ENCODE data around the gene PITHD1. TPM values are rescaled to one million over a fixed set of nuclear protein-coding genes. Genes with fewer than 3 reads are reported as not detected.
A peak's percentile ranks its signal among the peaks of the same experiment; 100 is the strongest.
"Not testable (repeated sequence)": the region's sequence is repeated elsewhere in the genome, so short reads cannot be mapped to it uniquely, and the experiment has no call there.

PITHD1 gene, protein sequence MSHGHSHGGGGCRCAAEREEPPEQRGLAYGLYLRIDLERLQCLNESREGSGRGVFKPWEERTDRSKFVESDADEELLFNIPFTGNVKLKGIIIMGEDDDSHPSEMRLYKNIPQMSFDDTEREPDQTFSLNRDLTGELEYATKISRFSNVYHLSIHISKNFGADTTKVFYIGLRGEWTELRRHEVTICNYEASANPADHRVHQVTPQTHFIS
- 49.0 TPM for total RNA-seq

DNA sequence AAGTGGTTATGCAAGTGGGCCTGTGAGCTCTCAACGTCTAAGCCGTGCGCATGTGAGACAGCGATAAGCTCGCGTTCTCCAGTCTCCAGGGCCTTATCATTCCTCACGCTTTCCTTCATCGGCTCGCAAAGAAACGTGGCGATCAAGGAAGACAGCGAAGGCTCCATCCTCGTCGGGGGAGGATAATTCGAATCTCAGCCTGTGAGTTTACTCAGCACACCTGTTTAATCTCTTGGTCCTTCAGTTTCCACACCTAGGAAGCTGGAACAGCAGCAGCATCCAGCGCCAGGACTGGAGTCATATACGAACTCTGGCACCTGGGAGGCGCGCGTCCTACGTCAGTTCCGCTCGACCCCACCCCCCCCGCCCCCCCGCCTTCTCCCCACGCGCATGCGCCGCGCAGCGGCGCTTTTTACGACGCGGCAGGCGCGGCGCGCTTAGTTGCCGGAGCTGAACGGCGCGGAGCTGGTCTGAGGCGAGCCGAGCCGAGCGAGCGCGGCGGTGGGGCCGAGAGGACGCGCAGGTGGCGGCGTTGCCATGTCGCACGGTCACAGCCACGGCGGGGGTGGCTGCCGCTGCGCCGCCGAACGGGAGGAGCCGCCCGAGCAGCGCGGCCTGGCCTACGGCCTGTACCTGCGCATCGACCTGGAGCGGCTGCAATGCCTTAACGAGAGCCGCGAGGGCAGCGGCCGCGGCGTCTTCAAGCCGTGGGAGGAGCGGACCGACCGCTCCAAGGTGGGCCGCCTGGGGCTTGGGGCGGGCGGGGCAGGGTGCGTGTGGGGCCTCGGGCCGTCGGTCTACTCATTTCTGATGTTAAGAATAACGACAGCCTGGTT, at the start of gene PITHD1:
Gene PITHD1 (plus strand): TSS at position 440 of the 836 bp plus-strand sequence. CDS start 98 bp downstream, at position 538.
- peak; percentile 74 for DNase-seq (ENCODE audit: low spot score)

DNA sequence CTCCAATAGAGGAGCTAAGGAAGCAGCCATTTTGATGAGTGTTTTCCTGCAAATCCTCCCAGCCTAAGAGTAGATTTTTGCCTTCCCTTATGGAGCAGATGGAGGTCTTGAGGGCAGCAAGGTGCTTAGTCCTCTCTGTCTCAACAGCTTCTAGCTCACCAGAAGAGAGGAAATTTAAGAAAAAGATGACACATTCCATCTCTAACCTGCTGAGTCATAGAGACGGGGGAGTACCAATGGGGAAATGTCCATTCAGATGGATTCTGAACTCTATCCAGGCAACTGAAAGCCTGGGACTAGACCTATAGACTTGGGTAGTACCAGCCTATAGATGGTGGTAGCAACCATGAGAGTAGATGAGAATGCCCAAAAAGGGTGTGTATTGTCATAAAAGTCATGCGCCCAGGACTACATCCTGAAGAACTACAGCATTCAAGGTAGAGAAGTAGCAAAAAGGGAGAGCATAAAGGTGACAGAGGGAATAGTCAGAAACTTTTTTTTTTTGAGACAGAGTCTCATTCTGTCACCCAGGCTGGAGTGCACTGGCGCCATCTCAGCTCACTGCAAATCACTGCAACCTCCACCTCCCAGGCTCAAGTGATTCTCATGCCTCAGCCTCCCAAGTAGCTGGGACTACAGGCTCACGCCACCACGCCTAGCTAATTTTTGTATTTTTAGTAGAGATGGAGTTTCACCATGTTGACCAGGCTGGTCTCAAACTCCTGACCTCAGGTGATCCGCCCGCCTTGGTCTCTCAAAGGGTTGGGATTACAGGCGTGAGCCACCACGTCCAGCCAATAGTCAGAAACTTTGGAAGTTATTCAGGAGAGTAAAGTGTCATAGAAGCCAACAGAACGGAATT, 45.6 kb upstream of the PITHD1 start:
- DNase-seq (ENCODE audit: low spot score) = no peak

DNA sequence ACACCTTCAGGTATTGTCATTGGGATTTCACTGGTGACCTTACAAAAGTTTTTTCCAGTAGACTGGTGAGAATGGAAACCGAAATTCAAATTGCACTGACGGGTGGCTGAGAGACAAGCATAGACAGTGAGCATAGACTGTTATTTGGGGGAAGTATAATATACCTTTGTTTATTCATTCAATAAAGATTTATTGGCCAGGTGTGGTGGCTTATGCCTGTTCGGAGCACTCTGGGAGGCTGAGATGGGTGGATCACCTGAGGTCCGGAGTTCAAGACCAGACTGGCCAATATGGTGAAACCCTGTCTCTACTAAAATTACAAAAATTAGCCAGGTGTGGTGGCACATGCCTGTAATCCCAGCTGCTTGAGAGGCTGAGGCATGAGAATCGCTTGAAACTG, 44.9 kb upstream of the PITHD1 start:
- DNase-seq (ENCODE audit: low spot score) = not testable (repeated sequence)

DNA sequence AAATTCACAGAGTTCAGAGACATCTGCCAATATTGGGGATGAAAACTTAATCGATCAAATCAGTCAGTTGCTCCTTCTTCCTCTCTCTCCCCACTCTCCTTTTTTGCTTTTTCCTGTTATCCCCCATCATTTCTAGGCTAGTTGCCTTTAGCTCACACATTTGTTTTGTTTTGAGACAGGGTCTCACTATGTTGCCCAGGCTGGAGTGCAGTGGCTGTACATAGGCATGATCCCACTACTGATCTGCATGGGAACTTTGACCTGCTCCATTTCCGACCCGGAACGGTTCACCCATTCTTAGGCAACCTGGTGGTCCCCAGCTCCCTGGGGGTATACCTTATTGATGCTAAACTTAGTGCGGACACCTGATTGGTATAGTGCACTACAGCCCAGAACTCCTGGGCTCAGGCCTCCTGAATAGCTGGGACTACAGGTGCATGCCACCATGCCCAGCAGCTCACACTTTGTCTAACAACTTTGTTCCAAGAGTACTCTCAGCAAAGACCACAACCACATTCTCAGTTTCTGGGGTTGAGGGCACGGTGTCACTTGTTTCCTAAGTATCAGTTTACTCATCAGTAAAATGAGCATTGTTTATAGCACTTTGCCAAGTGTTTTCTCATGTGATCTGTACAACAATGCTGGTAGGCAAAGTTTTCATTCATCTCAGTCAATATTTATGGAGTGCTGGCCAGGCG, 41.6 kb upstream of the PITHD1 start:
- no peak for DNase-seq (ENCODE audit: low spot score)

DNA sequence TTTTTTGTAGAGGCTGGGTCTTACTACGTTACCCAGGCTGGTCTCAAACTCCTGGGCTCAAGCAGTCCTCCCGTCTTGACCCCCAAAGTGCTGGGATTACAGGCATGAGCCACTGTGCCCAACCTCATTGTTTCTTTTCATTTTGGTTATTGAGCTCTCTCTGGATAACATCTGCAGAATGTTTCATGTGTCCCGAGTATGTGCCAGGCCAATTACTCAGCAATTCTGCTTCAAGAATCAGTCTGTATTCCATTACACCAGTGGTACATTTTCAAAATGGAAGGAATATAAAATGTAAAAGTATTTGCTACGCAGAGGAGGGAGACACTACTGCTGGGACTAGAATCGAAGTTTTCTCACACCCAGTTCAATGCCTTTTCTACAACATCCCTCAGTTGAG, 36.6 kb upstream of the PITHD1 start:
- no peak for DNase-seq (ENCODE audit: low spot score)

DNA sequence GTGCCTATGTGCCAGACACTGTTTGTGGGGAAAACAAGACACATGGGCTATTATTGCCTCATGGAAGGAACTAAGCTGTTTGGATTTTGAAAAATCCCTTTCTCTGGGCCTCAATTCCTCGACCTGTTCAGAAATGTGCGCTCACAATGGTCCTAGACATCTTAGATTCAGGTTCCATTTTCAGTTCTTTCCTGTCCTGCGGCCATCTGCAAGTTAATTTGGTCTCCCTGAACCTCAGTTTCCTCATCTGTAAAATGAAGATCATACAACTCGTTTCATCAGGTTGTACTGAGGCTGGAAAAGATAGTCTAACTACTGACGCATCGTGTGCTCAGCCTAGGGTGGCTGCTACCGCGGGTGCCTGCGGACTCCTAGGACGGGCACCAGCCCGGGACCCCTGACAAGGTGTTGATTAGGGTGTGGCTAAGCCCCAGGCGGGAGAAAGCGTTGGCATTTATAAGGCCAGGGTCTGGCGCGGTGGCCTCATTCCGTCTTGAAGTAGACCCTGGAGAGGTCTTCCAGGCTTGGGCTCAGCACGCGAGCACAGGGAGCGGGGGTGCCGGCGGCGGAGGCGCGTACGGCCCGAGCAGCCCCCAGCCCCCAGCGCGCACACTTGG, 35.4 kb upstream of the PITHD1 start:
- no peak for DNase-seq (ENCODE audit: low spot score)

DNA sequence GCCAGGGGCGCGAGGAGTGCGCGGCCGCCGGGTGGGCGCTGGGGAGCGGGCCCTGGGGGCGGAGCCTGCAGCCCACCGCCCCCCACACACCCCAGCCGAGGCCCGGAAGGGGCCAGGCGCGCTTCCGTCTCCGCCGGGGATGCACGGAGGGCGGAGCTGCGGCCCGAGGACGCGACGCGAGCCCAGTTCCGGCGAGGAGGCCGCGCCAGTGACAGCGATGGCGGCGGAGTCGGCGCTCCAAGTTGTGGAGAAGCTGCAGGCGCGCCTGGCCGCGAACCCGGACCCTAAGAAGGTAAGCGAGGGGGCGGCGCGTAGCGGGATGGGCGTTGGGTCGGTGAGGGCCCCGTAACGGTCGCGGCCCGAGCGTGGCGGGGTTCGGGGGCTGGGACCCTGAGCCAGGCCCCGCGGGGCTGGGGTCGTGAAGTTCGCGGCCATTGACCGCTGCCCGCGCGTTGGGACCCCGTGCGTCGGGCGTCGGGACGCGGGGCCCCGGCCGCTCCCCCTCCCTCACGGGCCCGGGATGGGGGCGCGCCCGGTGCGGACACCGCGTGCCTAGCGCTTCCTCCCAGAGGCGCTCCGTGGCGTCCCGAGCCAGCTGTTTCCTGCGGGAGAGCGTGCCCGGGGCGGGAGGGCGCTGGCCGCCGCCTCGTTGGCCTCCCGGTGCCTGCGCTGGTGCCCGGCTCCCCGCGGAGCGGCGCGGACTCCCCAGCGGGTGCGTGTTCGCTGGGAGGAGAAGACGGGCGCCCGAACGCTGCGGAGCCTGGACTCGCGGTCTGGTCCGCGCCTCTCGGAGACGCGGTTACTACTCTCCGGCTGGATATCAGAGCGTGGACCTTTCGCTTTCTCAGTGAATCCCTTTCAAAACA, 34.7 kb upstream of the PITHD1 start, which contains the start of gene ELOA:
Gene ELOA (plus strand): TSS at position 185 of the 866 bp plus-strand sequence. CDS start 33 bp downstream, at position 218.
- peak; percentile 68 for DNase-seq (ENCODE audit: low spot score)

DNA sequence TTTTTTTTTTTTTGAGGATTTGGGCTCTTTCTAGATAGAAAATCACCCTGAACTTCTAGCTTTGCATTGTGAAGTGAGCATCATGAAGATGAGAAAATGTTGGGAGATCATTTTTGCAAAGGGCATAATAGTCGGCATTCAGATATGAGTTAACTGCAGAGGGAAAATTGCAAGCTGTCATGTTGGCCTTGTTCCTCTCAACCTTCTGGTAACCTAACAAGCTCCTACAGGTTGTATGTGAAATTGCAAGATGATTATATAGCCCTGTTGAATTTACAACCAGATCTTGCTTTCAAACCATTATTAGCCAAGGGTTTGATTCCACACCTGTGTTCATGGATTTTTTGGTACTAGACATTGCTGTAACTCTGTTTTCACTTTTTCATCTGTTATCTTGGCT, 32.7 kb upstream of the PITHD1 start:
- no peak for DNase-seq (ENCODE audit: low spot score)

DNA sequence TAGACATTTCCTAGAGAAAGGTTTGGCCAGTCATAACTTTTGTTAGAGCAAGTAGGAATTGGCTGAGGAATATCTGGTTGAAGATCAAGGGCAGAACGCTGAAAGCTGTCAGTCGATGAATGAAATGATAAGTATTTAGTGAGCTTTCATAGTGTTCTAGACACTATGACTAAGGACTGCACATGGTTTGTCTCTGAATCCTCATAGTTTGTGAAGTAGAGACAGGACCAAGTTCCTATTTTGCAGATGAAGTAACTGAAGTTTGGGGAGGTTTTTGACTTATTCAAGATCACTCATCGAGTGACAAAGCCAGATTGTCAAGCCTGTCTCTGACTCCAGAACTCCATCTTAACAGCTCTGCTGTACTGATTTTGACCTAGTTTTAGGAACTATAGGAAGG, 30.2 kb upstream of the PITHD1 start:
- no peak for DNase-seq (ENCODE audit: low spot score)

DNA sequence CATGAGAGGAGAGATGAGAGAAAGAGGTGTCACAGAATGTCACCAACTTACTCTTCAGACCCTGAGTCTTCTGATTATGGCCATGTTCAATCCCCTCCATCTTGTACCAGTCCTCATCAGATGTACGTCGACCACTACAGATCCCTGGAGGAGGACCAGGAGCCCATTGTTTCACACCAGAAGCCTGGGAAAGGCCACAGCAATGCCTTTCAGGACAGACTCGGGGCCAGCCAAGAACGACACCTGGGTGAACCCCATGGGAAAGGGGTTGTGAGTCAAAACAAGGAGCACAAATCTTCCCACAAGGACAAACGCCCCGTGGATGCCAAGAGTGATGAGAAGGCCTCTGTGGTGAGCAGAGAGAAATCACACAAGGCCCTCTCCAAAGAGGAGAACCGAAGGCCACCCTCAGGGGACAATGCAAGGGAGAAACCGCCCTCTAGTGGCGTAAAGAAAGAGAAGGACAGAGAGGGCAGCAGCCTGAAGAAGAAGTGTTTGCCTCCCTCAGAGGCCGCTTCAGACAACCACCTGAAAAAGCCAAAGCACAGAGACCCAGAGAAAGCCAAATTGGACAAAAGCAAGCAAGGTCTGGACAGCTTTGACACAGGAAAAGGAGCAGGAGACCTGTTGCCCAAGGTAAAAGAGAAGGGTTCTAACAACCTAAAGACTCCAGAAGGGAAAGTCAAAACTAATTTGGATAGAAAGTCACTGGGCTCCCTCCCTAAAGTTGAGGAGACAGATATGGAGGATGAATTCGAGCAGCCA, 27.0 kb upstream of the PITHD1 start:
- DNase-seq (ENCODE audit: low spot score) = peak; percentile 19

DNA sequence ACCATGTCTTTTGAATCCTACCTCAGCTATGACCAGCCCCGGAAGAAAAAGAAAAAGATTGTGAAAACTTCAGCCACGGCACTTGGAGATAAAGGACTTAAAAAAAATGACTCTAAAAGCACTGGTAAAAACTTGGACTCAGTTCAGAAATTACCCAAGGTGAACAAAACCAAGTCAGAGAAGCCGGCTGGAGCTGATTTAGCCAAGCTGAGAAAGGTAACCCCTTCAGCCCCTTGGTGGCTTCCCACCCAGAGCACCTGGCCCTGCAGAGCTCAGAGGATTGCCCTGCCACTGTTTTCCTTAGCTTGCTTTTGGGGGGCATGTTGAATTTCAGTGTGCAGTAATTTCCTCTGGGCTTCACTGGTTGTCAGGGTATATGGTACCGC, 26.4 kb upstream of the PITHD1 start:
- no peak for DNase-seq (ENCODE audit: low spot score)

DNA sequence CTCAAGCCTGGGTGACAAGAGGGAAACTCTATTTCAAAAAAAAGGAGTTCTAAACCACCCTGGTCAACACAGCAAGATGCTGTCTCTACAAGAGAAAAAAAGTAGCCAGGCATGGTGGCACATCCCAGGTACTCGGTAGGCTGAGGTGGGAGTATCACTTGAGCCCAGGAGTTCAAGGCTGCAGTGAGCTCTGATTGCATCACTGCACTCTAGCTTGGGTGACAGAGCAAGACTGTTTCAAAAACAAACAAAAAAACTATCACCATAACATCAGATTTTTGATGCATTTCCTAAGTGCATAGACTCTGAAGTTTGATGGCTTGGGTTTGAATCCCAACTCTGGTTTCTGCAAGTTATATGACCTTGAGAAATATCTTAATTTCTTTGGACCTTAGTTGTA, 25.3 kb upstream of the PITHD1 start:
- no peak for DNase-seq (ENCODE audit: low spot score)

DNA sequence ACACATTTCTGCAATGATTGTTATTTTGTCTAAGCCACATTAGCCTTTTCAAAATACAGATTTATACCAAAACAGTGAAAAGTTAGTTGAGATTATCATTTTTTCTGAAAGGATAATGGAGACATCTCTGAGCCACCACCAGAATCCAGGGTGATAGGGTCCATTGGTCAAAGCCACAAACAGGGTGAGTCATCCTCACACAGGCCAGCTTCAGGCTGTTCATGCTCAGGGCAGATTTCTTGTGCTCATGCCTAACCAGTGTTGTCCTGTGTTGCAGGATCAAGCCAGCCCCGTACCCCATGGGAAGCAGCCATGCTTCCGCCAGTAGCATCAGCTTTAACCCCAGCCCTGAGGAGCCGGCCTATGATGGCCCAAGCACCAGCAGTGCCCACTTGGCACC, 21.5 kb upstream of the PITHD1 start:
- DNase-seq (ENCODE audit: low spot score) = no peak

DNA sequence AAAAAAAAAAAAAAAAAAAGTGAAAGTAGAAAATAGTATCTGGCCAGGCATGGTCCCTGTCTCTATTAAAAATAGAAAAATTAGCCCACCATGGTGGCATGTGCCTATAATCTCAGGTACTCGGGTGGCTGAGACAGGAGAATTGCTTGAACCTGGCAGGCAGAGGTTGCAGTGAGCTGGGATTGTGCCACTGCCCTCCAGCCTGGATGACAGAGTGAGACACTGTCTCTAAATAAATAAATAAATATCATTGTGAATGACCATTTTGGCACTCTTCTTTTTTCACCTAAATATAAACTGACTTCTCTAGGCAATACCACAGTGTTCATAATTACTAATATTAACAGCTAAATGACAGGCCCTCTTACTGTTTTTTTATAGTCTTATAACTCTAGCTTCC, 20.4 kb upstream of the PITHD1 start:
- DNase-seq (ENCODE audit: low spot score) = no peak

DNA sequence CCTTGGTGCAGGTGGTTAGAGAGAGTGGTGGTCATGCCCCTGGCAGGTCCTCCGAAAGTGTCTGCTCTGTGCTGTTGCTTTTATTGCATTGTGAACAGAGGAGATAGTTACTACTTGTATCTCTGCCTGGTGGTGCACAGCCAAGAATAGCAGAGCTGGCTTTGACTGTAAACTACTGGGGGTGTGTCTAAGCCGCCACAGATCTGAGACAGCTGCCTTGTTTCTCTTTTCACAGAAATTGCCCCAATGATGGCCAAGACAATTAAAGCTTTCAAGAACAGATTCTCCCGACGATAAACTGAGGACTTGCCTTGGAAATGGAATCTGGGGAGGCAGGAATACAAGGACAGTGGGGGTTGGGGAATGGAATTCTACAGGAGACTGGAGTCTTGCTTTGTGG, 18.9 kb upstream of the PITHD1 start:
- no peak for DNase-seq (ENCODE audit: low spot score)

DNA sequence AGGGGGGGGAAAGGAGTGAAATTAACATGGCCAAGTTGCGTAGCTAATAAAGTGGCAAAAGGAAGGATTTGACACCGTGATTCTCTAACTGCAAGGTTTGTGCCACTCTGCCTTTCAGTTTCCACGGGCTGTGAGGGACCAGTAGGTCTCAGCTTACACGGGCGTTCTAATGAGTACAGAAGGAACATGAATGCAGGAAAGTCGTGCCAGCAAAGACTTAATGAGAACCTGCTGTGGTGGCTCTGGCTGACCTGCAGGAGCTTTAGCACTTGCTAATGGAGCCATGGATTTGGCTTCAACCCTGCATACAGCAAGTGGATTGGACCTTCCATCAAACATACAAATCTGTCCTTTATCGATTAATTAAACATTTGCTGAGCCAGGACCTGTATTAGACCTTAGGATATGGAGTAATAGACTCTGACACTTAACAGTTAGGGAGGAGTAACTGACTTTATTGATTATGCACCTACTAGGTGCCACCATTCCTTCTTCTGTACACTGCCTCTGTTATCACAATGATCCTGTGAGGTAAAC, 15.1 kb upstream of the PITHD1 start:
- no peak for DNase-seq (ENCODE audit: low spot score)

DNA sequence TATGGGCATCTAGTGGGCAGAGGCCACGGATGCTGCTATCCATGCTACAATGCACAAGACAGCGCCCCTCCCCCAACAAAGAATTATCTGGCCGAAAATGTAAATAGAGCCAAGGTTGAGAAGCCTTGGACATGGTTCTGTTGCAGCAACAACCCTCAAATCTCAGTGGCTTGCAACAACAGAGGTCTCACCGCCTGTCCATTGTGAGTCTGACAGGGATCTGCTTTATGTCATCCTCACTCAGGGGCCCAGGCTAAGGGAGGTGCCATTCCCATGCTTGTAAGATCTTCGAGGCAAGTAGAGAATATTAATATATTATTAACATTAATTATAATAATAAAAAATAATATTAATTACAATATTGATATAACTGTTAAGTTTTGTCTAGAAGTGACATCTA, 9.5 kb upstream of the PITHD1 start:
- DNase-seq (ENCODE audit: low spot score) = no peak

DNA sequence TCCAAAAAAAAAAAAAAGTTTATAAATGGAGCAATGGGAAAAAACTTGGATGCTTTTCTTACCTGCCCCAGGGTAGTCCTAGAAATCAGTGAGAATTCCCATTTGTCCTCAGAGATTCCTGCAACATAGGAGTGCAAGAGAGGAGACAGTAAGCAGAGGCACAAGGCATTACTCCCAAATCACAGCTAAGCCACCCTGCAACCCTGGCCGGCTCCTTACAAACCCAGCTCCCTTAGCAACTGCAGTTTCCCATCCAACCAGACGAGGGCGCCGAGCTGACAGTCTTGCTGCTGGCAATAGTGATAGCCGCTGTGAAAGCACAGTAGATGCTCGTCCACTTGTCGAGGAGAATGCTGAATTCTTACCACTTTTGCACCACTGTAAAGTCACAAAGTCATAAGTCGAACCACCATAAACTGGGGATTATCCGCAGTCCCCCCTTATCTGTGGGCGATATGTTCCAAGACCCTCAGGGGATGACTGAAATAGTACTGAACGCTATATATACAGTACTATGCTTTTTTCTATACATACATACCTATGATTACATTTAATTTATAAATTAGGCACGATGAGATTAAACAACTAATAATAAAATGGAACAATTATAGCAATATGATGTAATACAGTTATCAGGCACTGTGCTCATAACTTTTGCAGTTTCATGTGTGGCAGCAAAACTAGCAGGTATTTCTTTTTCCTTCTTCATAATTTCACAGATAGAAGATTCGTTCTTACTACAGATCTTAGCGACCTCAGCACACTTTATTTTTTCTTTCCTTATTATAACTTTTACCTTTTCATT, 6.0 kb upstream of the PITHD1 start:
- peak; percentile 88 for DNase-seq (ENCODE audit: low spot score)
